K562 (cell line): ENCODE data around the gene ATP7B. TPM values are rescaled to one million over a fixed set of nuclear protein-coding genes. Genes with fewer than 3 reads are reported as not detected.

Experiments used
- ATAC-seq: fragments of 200-7000 bp; cut with Tn5 transposase; 3 replicates; pipeline ENCODE4 v1.9.1; 2020; ENCODE audit warnings: moderate library complexity
- BruUV-seq: library from RNA; stranded (reverse); fragments of 400-500 nt; replicated peaks from 2 replicates; lab custom pipeline; 2021; lab: Mats Ljungman, UMichigan
- CTCF ChIA-PET: fragments of 300-600 bp; formaldehyde crosslinking; extraction: SDS; loops from one replicate; lab custom pipeline; 2021; ENCODE audit warnings: low intra/inter-chr PET ratio; lab: Yijun Ruan, JAX
- POLR2A ChIA-PET: fragments of 300-600, 350-650 bp; sonication (Branson Sonifier 250); formaldehyde crosslinking; extraction: SDS; loops from one replicate; lab custom pipeline; 2021; ENCODE audit warnings: antibody characterized with exemption, inconsistent platforms; lab: Yijun Ruan, JAX
- DNase-seq, 4 experiments: peaks; one replicate each; pipeline versions ENCODE4 v3.0.0 to v3.0.0-alpha.2; 2011 to 2018; ENCODE audit warnings: low spot score in 3 of 4, mixed read lengths in 3 of 4; ENCODE audit errors: extremely low read depth in 1 of 4
- FAIRE-seq: peaks from 2 replicates; lab custom pipeline; 2011; peaks lifted over from hg19 to GRCh38; lab: Jason Lieb, UNC
- H2AFZ ChIP-seq: 2 replicates; pipeline ENCODE4 v1.6.0; 2011; ENCODE audit warnings: low read depth, low read length, control low read depth, inconsistent platforms
- H3K27ac ChIP-seq: fragments of 200-600 bp; 3 replicates; pipeline ENCODE4 v1.8.0; 2011; ENCODE audit warnings: low read depth, mild to moderate bottlenecking, control low read depth, inconsistent platforms, low read length, moderate library complexity, mixed read lengths; ENCODE audit errors: extremely low read depth
- H3K27me3 ChIP-seq, 2 experiments: fragments of 300-600 bp in 1 of 2; 2 replicates in 1 of 2; 3 replicates in 1 of 2; pipeline versions ENCODE4 v1.6.0 to v1.8.0; 2011; ENCODE audit warnings: inconsistent platforms in 2 of 2, low read length in 2 of 2, mild to moderate bottlenecking in 1 of 2, mixed read lengths in 1 of 2, moderate library complexity in 1 of 2; ENCODE audit not compliant: control insufficient read depth in 2 of 2, insufficient read depth in 2 of 2
- H3K36me3 ChIP-seq: fragments of 300-600 bp; 3 replicates; pipeline ENCODE4 v1.8.0; 2011; ENCODE audit warnings: mild to moderate bottlenecking, low read length, inconsistent platforms; ENCODE audit not compliant: control insufficient read depth, insufficient read depth
- H3K4me1 ChIP-seq, 2 experiments: fragments of 200-600 bp in 1 of 2; replicated peaks in 1 of 2; 2 replicates in 1 of 2; 3 replicates in 1 of 2; pipeline versions ENCODE4 v1.5.1 to v1.8.0; 2011; ENCODE audit warnings: inconsistent platforms in 2 of 2, low read length in 2 of 2, mild to moderate bottlenecking in 1 of 2, mixed read lengths in 1 of 2, moderate library complexity in 1 of 2; ENCODE audit not compliant: control insufficient read depth in 2 of 2, insufficient read depth in 2 of 2
- H3K4me2 ChIP-seq: 2 replicates; pipeline ENCODE4 v1.6.1; 2011; ENCODE audit warnings: low read length, control low read depth, inconsistent platforms, mixed read lengths; ENCODE audit not compliant: insufficient read depth
- H3K4me3 ChIP-seq: fragments of 200-600 bp; sonication (generic), shearing (Covaris generic); 2 replicates; pipeline ENCODE4 v1.5.1; 2016; ENCODE audit warnings: control low read depth, inconsistent platforms
- H3K79me2 ChIP-seq: fragments of 200-600 bp; 3 replicates; pipeline ENCODE4 v1.8.0; 2011; ENCODE audit warnings: low read length, inconsistent platforms; ENCODE audit not compliant: control insufficient read depth, insufficient read depth
- H3K9ac ChIP-seq, 2 experiments: 2 replicates each; pipeline versions ENCODE4 v1.6.0 to v1.6.1; 2011; ENCODE audit warnings: low read depth in 2 of 2, low read length in 2 of 2, control low read depth in 1 of 2, inconsistent platforms in 1 of 2, mild to moderate bottlenecking in 1 of 2, mixed read lengths in 1 of 2; ENCODE audit not compliant: insufficient read depth in 1 of 2
- H3K9me1 ChIP-seq: one replicate; pipeline ENCODE4 v1.6.0; 2011; ENCODE audit warnings: inconsistent platforms, mild to moderate bottlenecking, low read length, moderate library complexity; ENCODE audit not compliant: control insufficient read depth, insufficient read depth
- H3K9me3 ChIP-seq: replicated peaks from 2 replicates; pipeline ENCODE4 v1.5.1; 2011; ENCODE audit warnings: low read depth, low read length, inconsistent platforms; ENCODE audit not compliant: control insufficient read depth, insufficient read depth
- H4K20me1 ChIP-seq: replicated peaks from 2 replicates; pipeline ENCODE4 v1.6.1; 2011; ENCODE audit warnings: low read length, inconsistent platforms, mixed read lengths; ENCODE audit not compliant: control insufficient read depth, insufficient read depth
- DLX4 ChIP-seq: fragments of 250-450 bp; sonication (Bioruptor Pico); IDR thresholded peaks from 2 replicates; pipeline ENCODE4 v1.6.1; 2021; ENCODE audit warnings: mild to moderate bottlenecking
- DNMT1 ChIP-seq: fragments of 450-650 bp; IDR thresholded peaks from 2 replicates; pipeline ENCODE4 v1.6.1; 2016; ENCODE audit warnings: antibody characterized with exemption, mild to moderate bottlenecking
- DPF2 ChIP-seq: fragments of 450-650 bp; IDR thresholded peaks from 2 replicates; pipeline ENCODE4 v1.6.1; 2016
- EGR1 ChIP-seq: fragments of 450-650 bp; conservative IDR thresholded peaks from 2 replicates; pipeline ENCODE4 v1.6.1; 2017; ENCODE audit warnings: mild to moderate bottlenecking
- ELF1 ChIP-seq: fragments of 200-800 bp; sonication (Bioruptor generic); IDR thresholded peaks from 2 replicates; pipeline ENCODE4 v1.6.1; 2016; ENCODE audit warnings: missing genetic modification characterization, missing compliant biosample characterization
- EP400 ChIP-seq: fragments of 450-650 bp; IDR thresholded peaks from 2 replicates; pipeline ENCODE4 v1.6.1; 2017; ENCODE audit warnings: antibody characterized with exemption, mild to moderate bottlenecking, moderate library complexity
- FOXA3 ChIP-seq, 2 experiments: fragments of 450-650 bp in 1 of 2; sonication (generic) in 1 of 2; formaldehyde crosslinking; IDR thresholded peaks in 1 of 2; conservative IDR thresholded peaks in 1 of 2; 2 replicates each; pipeline versions ENCODE4 v1.4.0 to v1.8.0; 2020 to 2022; ENCODE audit warnings: mild to moderate bottlenecking in 2 of 2, missing genetic modification reagents in 1 of 2
- FOXK1 ChIP-seq: sonication (generic); formaldehyde crosslinking; IDR thresholded peaks from 2 replicates; pipeline ENCODE4 v1.8.0; 2022; ENCODE audit warnings: missing genetic modification reagents, mild to moderate bottlenecking, borderline replicate concordance
- HDAC2 ChIP-seq: fragments of 450-650 bp; IDR thresholded peaks from 2 replicates; pipeline ENCODE4 v1.6.1; 2016; ENCODE audit warnings: mild to moderate bottlenecking
- HMG20A ChIP-seq: fragments of 450-650 bp; formaldehyde crosslinking; conservative IDR thresholded peaks from 2 replicates; pipeline ENCODE4 v1.4.0; 2020; ENCODE audit warnings: mild to moderate bottlenecking, mixed read lengths
- MCM5 ChIP-seq: fragments of 450-650 bp; IDR thresholded peaks from 2 replicates; pipeline ENCODE4 v1.6.1; 2016; ENCODE audit warnings: low read depth
- MEIS2 ChIP-seq: fragments of 450-650 bp; IDR thresholded peaks from 2 replicates; pipeline ENCODE4 v1.6.1; 2014; ENCODE audit warnings: mild to moderate bottlenecking; ENCODE audit not compliant: partially characterized antibody
- PHF21A ChIP-seq: fragments of 450-650 bp; IDR thresholded peaks from 2 replicates; pipeline ENCODE4 v1.6.1; 2017; ENCODE audit warnings: low read depth, borderline replicate concordance
- POLR2AphosphoS5 ChIP-seq: IDR thresholded peaks from 2 replicates; pipeline ENCODE4 v1.6.1; 2011; ENCODE audit warnings: mild to moderate bottlenecking, low read depth, low read length, moderate library complexity; ENCODE audit not compliant: control insufficient read depth, insufficient read depth
- RFX5 ChIP-seq: IDR thresholded peaks from 2 replicates; pipeline ENCODE4 v1.6.1; 2011; ENCODE audit warnings: low read depth, mild to moderate bottlenecking, improper control_type of control experiment, low read length
- SAFB ChIP-seq: fragments of 200-400 bp; formaldehyde crosslinking; IDR thresholded peaks from 2 replicates; pipeline ENCODE4 v1.6.1; 2017; ENCODE audit warnings: low read depth, low read length, borderline replicate concordance
- SP2 ChIP-seq: IDR thresholded peaks from 2 replicates; pipeline ENCODE4 v1.6.1; 2011; ENCODE audit warnings: mild to moderate bottlenecking, low read depth, low read length, moderate library complexity; ENCODE audit not compliant: poor library complexity, severe bottlenecking; ENCODE audit errors: extremely low read depth
- TCF15 ChIP-seq: fragments of 250-450 bp; sonication (Bioruptor Pico); IDR thresholded peaks from 2 replicates; pipeline ENCODE4 v1.8.0; 2022; ENCODE audit warnings: moderate library complexity, mild to moderate bottlenecking, inconsistent platforms
- TCF3 ChIP-seq: sonication (generic); formaldehyde crosslinking; IDR thresholded peaks from 2 replicates; pipeline ENCODE4 v1.4.0; 2020; ENCODE audit warnings: mild to moderate bottlenecking, missing genetic modification reagents
- TCF7 ChIP-seq: sonication (generic); IDR thresholded peaks from 2 replicates; pipeline ENCODE4 v1.6.1; 2016; ENCODE audit warnings: antibody characterized with exemption, borderline replicate concordance
- TEAD4 ChIP-seq, 2 experiments: sonication (generic) in 1 of 2; formaldehyde crosslinking in 1 of 2; IDR thresholded peaks; 2 replicates each; pipeline versions ENCODE4 v1.6.1 to v1.8.0; 2012 to 2022; ENCODE audit warnings: borderline replicate concordance in 1 of 2, inconsistent platforms in 1 of 2, low read length in 1 of 2, mild to moderate bottlenecking in 1 of 2, missing genetic modification reagents in 1 of 2
- TFAM ChIP-seq: fragments of 250-450 bp; sonication (Bioruptor Pico); conservative IDR thresholded peaks from 2 replicates; pipeline ENCODE4 v1.5.0; 2021; ENCODE audit warnings: mild to moderate bottlenecking, moderate library complexity
- ZFP1 ChIP-seq: fragments of 450-650 bp; formaldehyde crosslinking; IDR thresholded peaks from 2 replicates; pipeline ENCODE4 v1.4.0; 2020; ENCODE audit warnings: mild to moderate bottlenecking, mixed read lengths
- ZNF511 ChIP-seq: sonication (generic); formaldehyde crosslinking; IDR thresholded peaks from 2 replicates; pipeline ENCODE4 v1.8.0; 2022; ENCODE audit warnings: mild to moderate bottlenecking, missing genetic modification reagents
- WGBS: fragments of 100-300 bp; shearing (Covaris generic); methylation state at CpG from one replicate; pipeline ENCODE4 v1.1.6; 2016; ENCODE audit warnings: low coverage, mixed read lengths; ENCODE audit not compliant: insufficient coverage; ENCODE audit errors: missing lambda C conversion rate; 5-methylcytosine and 5-hydroxymethylcytosine counted together
- in situ Hi-C: fragments of 300-500 bp; cut with MboI; formaldehyde crosslinking; loops from 4 replicates; pipeline ENCODE4 v1.15.0; 2018; ENCODE audit warnings: inconsistent platforms, mixed read lengths
- intact Hi-C: fragments of 100-400 bp; cut with micrococcal nuclease; formaldehyde crosslinking; loops from 2 replicates; pipeline ENCODE4 v1.14.2; 2022
- polyA plus RNA-seq, 8 experiments: library from polyadenylated mRNA; depleted of rRNA in 4 of 8; stranded (reverse) in 5 of 8; unstranded in 3 of 8; fragments of >200 nt; fragmentation: Nextera tagmentation in 2 of 8; fragmentation: Illumina TruSeq in 1 of 8; extraction: Ambion mirVana in 2 of 8; extraction: Trizol in 1 of 8; gene quantifications; 2 replicates each; pipeline versions ENCODE4 v1.2.1 to v1.2.3, GENCODE V29; 2011 to 2014; ENCODE audit warnings: inconsistent platforms in 1 of 8, missing spikeins in 1 of 8
- total RNA-seq, 7 experiments: library from RNA; depleted of rRNA in 6 of 7; stranded (reverse); fragments of >200 nt in 6 of 7; fragmentation: Illumina TruSeq in 2 of 7; extraction: Trizol in 2 of 7; gene quantifications; 2 replicates each; pipeline versions ENCODE4 v1.2.1 to v1.2.3, GENCODE V29; 2011 to 2021; ENCODE audit warnings: low replicate concordance in 1 of 7

ATP7B gene
- total and polyA plus RNA-seq, 9 of the 15 experiments (the other 6 are each of a cell fraction or from before 2014, with no cell fraction given): 1.1 to 20.4 (median 8.5) TPM

GRCh38 chr13:52022356-52022755 lies 11.1 kb upstream of the ATP7B start:
- FAIRE-seq (peak; percentile 48), ATAC-seq (peak; percentile 71), DNase-seq (peak in 2 of 4 experiments; percentile 34 to 54)
- no TSS peak for BruUV-seq
- no peak overlapping the region for H3K9ac ChIP-seq
- H3K4me1 ChIP-seq: peaks cover 3 to 4% of the 10 kb centered on the region in 2 experiments; a peak in 2 of 5 replicates
- H3K9me3 ChIP-seq: peaks cover 2% of the 10 kb centered on the region; the same call in 1 of the 2 replicates
- H3K27ac ChIP-seq: no peak overlapping the region
- intact Hi-C loops (no loop called here), in situ Hi-C loops (no loop called here)
- no peaks in the 10 kb centered on the region for H3K27me3 ChIP-seq
- no peak overlapping the region for H3K4me2 ChIP-seq
- H3K9me1 ChIP-seq: peaks cover 3% of the 10 kb centered on the region
- ChIA-PET POLR2A (interaction anchor here (0.8 kb wide), 1 partner anchor 10 kb away, joined by 3 read pairs; the partner anchor contains the start of gene ALG11), CTCF (no interaction called here)
- 81% methylated on average over 2 of the region's 2 CpGs for WGBS
- H3K79me2 ChIP-seq: peaks cover 32% of the 10 kb centered on the region
- no peaks in the 10 kb centered on the region for H4K20me1 ChIP-seq
- H3K36me3 ChIP-seq: peaks cover 73% of the 10 kb centered on the region
- no peak overlapping the region for H3K4me3 ChIP-seq
- no peak overlapping the region for H2AFZ ChIP-seq
- TF ChIP-seq POLR2AphosphoS5 (peak; percentile 51; the same call in 1 of the 2 replicates), MEIS2 (no peak), HMG20A (CRISPR knock-in tag) (no peak), EGR1 (peak; percentile 22; the same call in 1 of the 2 replicates), DLX4 (CRISPR knock-in tag) (no peak), TEAD4 (IDR thresholded peaks at IDR 0.05; ENCODE audit: low read length) (peak; percentile 11; the same call in 1 of the 2 replicates), TEAD4 (CRISPR knock-in tag; IDR thresholded peaks at IDR 0.05; ENCODE audit: borderline replicate concordance) (no peak), TCF3 (CRISPR knock-in tag) (peak; percentile 82), MCM5 (no peak), FOXA3 (CRISPR knock-in tag; conservative IDR thresholded peaks at IDR 0.05 in 1 of 2, IDR thresholded peaks at IDR 0.05 in 1 of 2) (peak in 1 of 2 experiments; percentile 89; a peak in 2 of 4 replicates), EP400 (no peak), TCF15 (no peak), SAFB (no peak), ELF1 (tag) (no peak), ZNF511 (CRISPR knock-in tag) (no peak), PHF21A (no peak), FOXK1 (CRISPR knock-in tag) (no peak), ZFP1 (CRISPR knock-in tag) (no peak), DPF2 (peak; percentile 45; the same call in 1 of the 2 replicates), DNMT1 (no peak), TFAM (CRISPR knock-in tag) (no peak), SP2 (no peak), TCF7 (no peak), RFX5 (no peak), HDAC2 (no peak)
